PC-9 (cell line): ENCODE results near the gene CYP3A4. TPM values are rescaled to one million over a fixed set of nuclear protein-coding genes. Genes with fewer than 3 reads are reported as not detected.
"Not testable (repeated sequence)": the region's sequence is repeated elsewhere in the genome, so short reads cannot be mapped to it uniquely, and the experiment has no call there.

Source experiments
- BruUV-seq: library from RNA; stranded (reverse); fragments of 400-500 nt; replicated peaks from 2 replicates; lab custom pipeline; 2021; lab: Mats Ljungman, UMichigan
- CTCF ChIA-PET: fragments of 300-600 bp; sonication (Branson Sonifier 250); formaldehyde crosslinking; loops from one replicate; lab custom pipeline; 2022; ENCODE audit warnings: antibody characterized with exemption; lab: Charles Lee
- POLR2A ChIA-PET: fragments of 300-600 bp; sonication (Branson Sonifier 250); formaldehyde crosslinking; loops from one replicate; lab custom pipeline; 2022; ENCODE audit warnings: antibody characterized with exemption; ENCODE audit not compliant: unreplicated experiment; lab: Charles Lee
- DNase-seq, 2 experiments: peaks; one replicate each; pipeline versions ENCODE4 v3.0.0 to v3.0.0-alpha.2; 2015 to 2022; ENCODE audit warnings: mixed read lengths in 1 of 2
- H2AFZ ChIP-seq: fragments of 200-600 bp; sonication (generic); 2 replicates; pipeline ENCODE4 v1.8.1; 2017; ENCODE audit warnings: antibody characterized with exemption
- H3F3A ChIP-seq: fragments of 200-600 bp; sonication (generic); 2 replicates; pipeline ENCODE4 v1.8.1; 2017; ENCODE audit warnings: antibody characterized with exemption, mild to moderate bottlenecking, low read depth; ENCODE audit not compliant: insufficient read depth
- H3K27ac ChIP-seq: fragments of 200-600 bp; sonication (generic); 2 replicates; pipeline ENCODE4 v1.6.1; 2016; ENCODE audit warnings: mixed run types
- H3K27me3 ChIP-seq: fragments of 200-600 bp; sonication (generic); 2 replicates; pipeline ENCODE4 v1.6.1; 2016; ENCODE audit warnings: low read depth, mixed run types; ENCODE audit not compliant: insufficient read depth
- H3K36me3 ChIP-seq: fragments of 200-600 bp; sonication (generic); 2 replicates; pipeline ENCODE4 v1.6.1; 2016; ENCODE audit warnings: low read depth, mixed run types
- H3K4me1 ChIP-seq: fragments of 200-600 bp; sonication (generic); replicated peaks from 2 replicates; pipeline ENCODE4 v1.6.1; 2016; ENCODE audit warnings: mixed run types; ENCODE audit not compliant: insufficient read depth
- H3K4me2 ChIP-seq: fragments of 200-600 bp; sonication (generic); 2 replicates; pipeline ENCODE4 v1.6.1; 2017; ENCODE audit warnings: mixed run types
- H3K4me3 ChIP-seq: fragments of 200-600 bp; sonication (generic); 2 replicates; pipeline ENCODE4 v1.6.1; 2016; ENCODE audit warnings: mixed run types
- H3K79me2 ChIP-seq: fragments of 200-600 bp; sonication (generic); 2 replicates; pipeline ENCODE4 v1.6.1; 2017; ENCODE audit warnings: low read depth, mixed run types
- H3K9me2 ChIP-seq: fragments of 200-600 bp; sonication (generic); 2 replicates; pipeline ENCODE4 v1.8.1; 2017; ENCODE audit warnings: mild to moderate bottlenecking; ENCODE audit not compliant: insufficient read depth
- H3K9me3 ChIP-seq: fragments of 200-600 bp; sonication (generic); 2 replicates; pipeline ENCODE4 v1.8.1; 2016; ENCODE audit warnings: low read depth; ENCODE audit not compliant: insufficient read depth
- H4K20me1 ChIP-seq: fragments of 200-600 bp; sonication (generic); 2 replicates; pipeline ENCODE4 v1.8.1; 2017; ENCODE audit not compliant: insufficient read depth
- EZH2 ChIP-seq: fragments of 200-600 bp; sonication (generic); IDR thresholded peaks from 2 replicates; pipeline ENCODE4 v1.8.0; 2017; ENCODE audit warnings: antibody characterized with exemption, low read depth
- intact Hi-C: fragments of 100-400 bp; cut with micrococcal nuclease; formaldehyde crosslinking; loops from one replicate; pipeline ENCODE4 v1.10.0; 2022; ENCODE audit not compliant: unreplicated experiment
- total RNA-seq: library from RNA; stranded (reverse); gene quantifications from 2 replicates; pipeline ENCODE4 v1.2.3, GENCODE V29; 2021
- TF ChIP-seq, protein P1 (sequence below): fragments of 200-600 bp; sonication (generic); conservative IDR thresholded peaks from 2 replicates; pipeline ENCODE4 v1.6.1; 2017; ENCODE audit warnings: mixed run types, antibody characterized with exemption, mild to moderate bottlenecking, moderate library complexity

Gene CYP3A4
- total RNA-seq, 1 experiment from 2014 or later: not detected

DNA sequence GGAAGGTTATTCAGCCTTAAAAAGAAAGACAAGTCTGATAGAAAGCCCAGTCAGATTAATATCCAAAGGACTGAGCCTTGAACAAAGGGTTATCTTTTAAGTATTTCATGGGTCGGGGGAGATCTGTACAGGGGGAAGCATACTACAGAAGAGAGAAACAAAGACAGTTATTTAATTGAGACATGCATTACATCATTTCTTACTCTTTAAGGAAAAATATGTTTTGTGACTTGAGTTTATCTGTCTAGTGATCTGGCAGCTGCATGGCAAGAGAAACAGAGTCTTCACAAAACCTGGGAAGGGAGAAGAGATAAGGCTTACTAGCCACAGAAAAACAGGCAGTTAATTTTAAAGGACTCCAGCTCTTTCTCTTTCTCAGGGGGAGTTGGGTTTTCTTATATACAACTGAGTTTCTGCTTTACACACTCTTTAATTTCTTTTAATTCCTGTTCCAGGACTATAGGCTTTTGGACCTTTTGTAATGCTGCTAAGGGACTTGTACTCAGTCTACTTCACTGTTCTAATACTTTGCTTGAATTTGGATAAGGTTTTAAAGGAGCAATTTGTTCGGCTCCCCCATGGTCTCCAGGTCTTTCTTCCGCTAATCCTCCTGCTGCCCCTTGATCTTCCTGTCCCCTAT, 23.0 kb upstream of the CYP3A4 start:
- no TSS peak for BruUV-seq
- Histone ChIP-seq H3K4me3 (no peak overlapping the region), H3K36me3 (no peaks in the 10 kb centered on the region), H3K9me2 (no peaks in the 10 kb centered on the region), H3K4me2 (no peak overlapping the region), H4K20me1 (no peaks in the 10 kb centered on the region), H3K27ac (no peak overlapping the region), H3K79me2 (no peaks in the 10 kb centered on the region), H3K27me3 (peaks cover 9% of the 10 kb centered on the region; the same call in 1 of the 2 replicates), H3K4me1 (no peaks in the 10 kb centered on the region), H3F3A (no peaks in the 10 kb centered on the region), H3K9me3 (peaks cover 15% of the 10 kb centered on the region; the same call in 1 of the 2 replicates), H2AFZ (no peak overlapping the region)
- intact Hi-C loops: no loop called here
- CTCF ChIA-PET: no interaction called here
- TF ChIP-seq EZH2: no peak
- TF ChIP-seq, protein P1, sequence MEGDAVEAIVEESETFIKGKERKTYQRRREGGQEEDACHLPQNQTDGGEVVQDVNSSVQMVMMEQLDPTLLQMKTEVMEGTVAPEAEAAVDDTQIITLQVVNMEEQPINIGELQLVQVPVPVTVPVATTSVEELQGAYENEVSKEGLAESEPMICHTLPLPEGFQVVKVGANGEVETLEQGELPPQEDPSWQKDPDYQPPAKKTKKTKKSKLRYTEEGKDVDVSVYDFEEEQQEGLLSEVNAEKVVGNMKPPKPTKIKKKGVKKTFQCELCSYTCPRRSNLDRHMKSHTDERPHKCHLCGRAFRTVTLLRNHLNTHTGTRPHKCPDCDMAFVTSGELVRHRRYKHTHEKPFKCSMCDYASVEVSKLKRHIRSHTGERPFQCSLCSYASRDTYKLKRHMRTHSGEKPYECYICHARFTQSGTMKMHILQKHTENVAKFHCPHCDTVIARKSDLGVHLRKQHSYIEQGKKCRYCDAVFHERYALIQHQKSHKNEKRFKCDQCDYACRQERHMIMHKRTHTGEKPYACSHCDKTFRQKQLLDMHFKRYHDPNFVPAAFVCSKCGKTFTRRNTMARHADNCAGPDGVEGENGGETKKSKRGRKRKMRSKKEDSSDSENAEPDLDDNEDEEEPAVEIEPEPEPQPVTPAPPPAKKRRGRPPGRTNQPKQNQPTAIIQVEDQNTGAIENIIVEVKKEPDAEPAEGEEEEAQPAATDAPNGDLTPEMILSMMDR: no peak
- POLR2A ChIA-PET: no interaction called here
- DNase-seq: no peak

DNA sequence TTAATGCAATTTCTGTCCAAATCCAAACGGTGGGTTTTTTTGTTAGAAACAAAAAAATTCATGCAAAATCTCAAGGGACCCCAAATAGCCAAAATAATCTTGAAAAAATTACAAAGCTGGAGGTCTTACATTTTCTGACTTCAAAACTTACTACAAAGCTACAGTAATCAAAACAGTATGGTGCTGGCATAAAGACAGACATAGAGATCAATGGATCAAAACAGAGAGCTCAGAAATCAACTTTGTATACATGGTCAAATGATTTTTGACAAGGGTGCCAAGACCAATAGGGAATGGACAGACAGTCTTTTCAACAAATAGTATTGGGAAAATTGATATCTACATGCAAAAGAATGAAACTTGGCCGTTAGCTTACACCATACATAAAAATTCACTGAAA, 21.7 kb upstream of the CYP3A4 start:
- ChIA-PET POLR2A (no interaction called here), CTCF (no interaction called here)
- Histone ChIP-seq H4K20me1 (no peaks in the 10 kb centered on the region), H3K27ac (no peak overlapping the region), H3K4me1 (no peaks in the 10 kb centered on the region), H2AFZ (no peak overlapping the region), H3K36me3 (no peaks in the 10 kb centered on the region), H3K4me3 (no peak overlapping the region), H3K9me3 (peaks cover 15% of the 10 kb centered on the region; the same call in 1 of the 2 replicates), H3K9me2 (no peaks in the 10 kb centered on the region), H3F3A (no peaks in the 10 kb centered on the region), H3K4me2 (no peak overlapping the region), H3K79me2 (no peaks in the 10 kb centered on the region), H3K27me3 (peaks cover 12% of the 10 kb centered on the region; the same call in 1 of the 2 replicates)
- no peak for DNase-seq
- BruUV-seq: no TSS peak
- TF ChIP-seq, protein P1: no peak
- TF ChIP-seq EZH2: no peak
- intact Hi-C loops: no loop called here

DNA sequence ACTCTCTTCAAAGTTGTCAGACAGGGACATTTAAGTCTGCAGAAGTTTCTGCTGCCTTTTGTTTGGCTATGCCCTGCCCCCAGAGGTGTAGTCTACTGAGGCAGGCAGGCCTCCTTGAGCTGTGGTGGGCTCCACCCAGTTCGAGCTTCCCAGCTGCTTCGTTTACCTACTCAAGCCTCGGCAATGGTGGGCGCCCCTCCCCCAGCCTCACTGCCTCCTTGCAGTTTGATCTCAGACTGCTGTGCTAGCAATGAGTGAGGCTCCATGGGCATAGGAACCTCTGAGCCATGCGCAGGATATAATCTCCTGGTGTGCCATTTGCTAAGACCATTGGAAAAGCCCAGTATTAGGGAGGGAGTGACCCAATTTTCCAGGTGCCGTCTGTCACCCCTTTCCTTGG, 19.1 kb upstream of the CYP3A4 start:
- H3K79me2 ChIP-seq, H3K4me1 ChIP-seq, H2AFZ ChIP-seq, intact Hi-C loops, BruUV-seq, H3K4me3 ChIP-seq, H3K9me2 ChIP-seq, H3K4me2 ChIP-seq, DNase-seq, CTCF ChIA-PET, H4K20me1 ChIP-seq, H3K27ac ChIP-seq, H3K36me3 ChIP-seq, POLR2A ChIA-PET, H3F3A ChIP-seq: not testable (repeated sequence)
- Histone ChIP-seq H3K27me3 (peaks cover 12% of the 10 kb centered on the region; the same call in 1 of the 2 replicates), H3K9me3 (peaks cover 15% of the 10 kb centered on the region; the same call in 1 of the 2 replicates)

DNA sequence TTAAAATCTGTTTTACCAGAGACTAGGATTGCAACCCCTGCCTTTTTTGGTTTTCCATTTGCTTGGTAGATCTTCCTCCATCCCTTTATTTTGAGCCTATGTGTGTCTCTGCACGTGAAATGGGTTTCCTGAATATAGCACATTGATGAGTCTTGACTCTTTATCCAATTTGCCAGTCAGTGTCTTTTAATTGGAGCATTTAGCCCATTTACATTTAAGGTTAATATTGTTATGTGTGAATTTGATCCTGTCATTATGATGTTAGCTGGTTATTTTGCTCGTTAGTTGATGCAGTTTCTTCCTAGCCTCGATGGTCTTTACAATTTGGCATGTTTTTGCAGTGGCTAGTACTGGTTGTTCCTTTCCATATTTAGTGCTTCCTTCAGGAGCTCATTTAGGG, 17.4 kb upstream of the CYP3A4 start:
- H3K4me3 ChIP-seq, H3K9me2 ChIP-seq, H3K27ac ChIP-seq, H3K4me2 ChIP-seq, H3K4me1 ChIP-seq, DNase-seq, H3F3A ChIP-seq, intact Hi-C loops, BruUV-seq, H2AFZ ChIP-seq, H4K20me1 ChIP-seq, H3K36me3 ChIP-seq, POLR2A ChIA-PET, H3K79me2 ChIP-seq, CTCF ChIA-PET: not testable (repeated sequence)
- Histone ChIP-seq H3K9me3 (peaks cover 15% of the 10 kb centered on the region; the same call in 1 of the 2 replicates), H3K27me3 (peaks cover 12% of the 10 kb centered on the region; the same call in 1 of the 2 replicates)
